MM.1S (cell line): ENCODE measurements around the gene RREB1.

Source experiments
- DNase-seq: peaks from one replicate; pipeline ENCODE4 v3.0.0-alpha.2; 2015
- H2AFZ ChIP-seq: fragments of 300-600 bp; sonication (generic); 2 replicates; pipeline ENCODE4 v1.6.0; 2016; ENCODE audit warnings: antibody characterized with exemption, low read length
- H3F3A ChIP-seq: fragments of 300-600 bp; sonication (generic); 2 replicates; pipeline ENCODE4 v1.6.1; 2016; ENCODE audit warnings: mild to moderate bottlenecking, antibody characterized with exemption, low read length, moderate library complexity, mixed read lengths; ENCODE audit not compliant: insufficient read depth
- H3K27ac ChIP-seq: fragments of 300-600 bp; sonication (generic); 2 replicates; pipeline ENCODE4 v1.5.1; 2016; ENCODE audit warnings: mild to moderate bottlenecking, low read length
- H3K27me3 ChIP-seq: fragments of 300-600 bp; sonication (generic); replicated peaks from 2 replicates; pipeline ENCODE4 v1.6.0; 2016; ENCODE audit warnings: low read length; ENCODE audit not compliant: insufficient read depth
- H3K36me3 ChIP-seq: fragments of 300-600 bp; sonication (generic); replicated peaks from 2 replicates; pipeline ENCODE4 v1.6.1; 2016; ENCODE audit warnings: mild to moderate bottlenecking, low read length, mixed read lengths; ENCODE audit not compliant: insufficient read depth
- H3K4me1 ChIP-seq: fragments of 300-600 bp; sonication (generic); 2 replicates; pipeline ENCODE4 v1.6.1; 2016; ENCODE audit warnings: low read length, mixed read lengths
- H3K4me2 ChIP-seq: fragments of 300-600 bp; sonication (generic); 2 replicates; pipeline ENCODE4 v1.6.0; 2016; ENCODE audit warnings: low read depth, low read length
- H3K4me3 ChIP-seq: fragments of 300-600 bp; sonication (generic); 2 replicates; pipeline ENCODE4 v1.5.1; 2016; ENCODE audit warnings: low read length, mixed read lengths
- H3K79me2 ChIP-seq: fragments of 300-600 bp; sonication (generic); 2 replicates; pipeline ENCODE4 v1.6.1; 2016; ENCODE audit warnings: mixed run types, low read length, mixed read lengths
- H3K9ac ChIP-seq: fragments of 300-600 bp; sonication (generic); 2 replicates; pipeline ENCODE4 v1.6.1; 2016; ENCODE audit warnings: low read length, mixed read lengths
- H3K9me2 ChIP-seq: fragments of 300-600 bp; sonication (generic); replicated peaks from 2 replicates; pipeline ENCODE4 v1.6.1; 2016; ENCODE audit warnings: mild to moderate bottlenecking, low read length, mixed read lengths; ENCODE audit not compliant: insufficient read depth
- H3K9me3 ChIP-seq: fragments of 300-600 bp; sonication (generic); replicated peaks from 2 replicates; pipeline ENCODE4 v1.6.1; 2016; ENCODE audit warnings: mild to moderate bottlenecking, low read length, mixed read lengths; ENCODE audit not compliant: insufficient read depth
- H4K20me1 ChIP-seq: fragments of 300-600 bp; sonication (generic); 2 replicates; pipeline ENCODE4 v1.6.1; 2016; ENCODE audit warnings: mild to moderate bottlenecking, low read length, moderate library complexity, mixed read lengths; ENCODE audit not compliant: insufficient read depth
- CTCF ChIP-seq: fragments of 300-600 bp; sonication (generic); IDR thresholded peaks from 2 replicates; pipeline ENCODE4 v1.5.1; 2016; ENCODE audit warnings: antibody characterized with exemption, low read length, mixed read lengths
- EZH2 ChIP-seq: fragments of 300-600 bp; sonication (generic); optimal IDR thresholded peaks from 2 replicates; pipeline ENCODE3; 2017; ENCODE audit warnings: low read depth, mild to moderate bottlenecking, antibody characterized with exemption, low read length, mixed read lengths
- EZH2phosphoT487 ChIP-seq: fragments of 300-600 bp; sonication (generic); IDR thresholded peaks from 2 replicates; pipeline ENCODE4 v1.6.1; 2018; ENCODE audit warnings: antibody characterized with exemption, low read length

Gene RREB1

DNA sequence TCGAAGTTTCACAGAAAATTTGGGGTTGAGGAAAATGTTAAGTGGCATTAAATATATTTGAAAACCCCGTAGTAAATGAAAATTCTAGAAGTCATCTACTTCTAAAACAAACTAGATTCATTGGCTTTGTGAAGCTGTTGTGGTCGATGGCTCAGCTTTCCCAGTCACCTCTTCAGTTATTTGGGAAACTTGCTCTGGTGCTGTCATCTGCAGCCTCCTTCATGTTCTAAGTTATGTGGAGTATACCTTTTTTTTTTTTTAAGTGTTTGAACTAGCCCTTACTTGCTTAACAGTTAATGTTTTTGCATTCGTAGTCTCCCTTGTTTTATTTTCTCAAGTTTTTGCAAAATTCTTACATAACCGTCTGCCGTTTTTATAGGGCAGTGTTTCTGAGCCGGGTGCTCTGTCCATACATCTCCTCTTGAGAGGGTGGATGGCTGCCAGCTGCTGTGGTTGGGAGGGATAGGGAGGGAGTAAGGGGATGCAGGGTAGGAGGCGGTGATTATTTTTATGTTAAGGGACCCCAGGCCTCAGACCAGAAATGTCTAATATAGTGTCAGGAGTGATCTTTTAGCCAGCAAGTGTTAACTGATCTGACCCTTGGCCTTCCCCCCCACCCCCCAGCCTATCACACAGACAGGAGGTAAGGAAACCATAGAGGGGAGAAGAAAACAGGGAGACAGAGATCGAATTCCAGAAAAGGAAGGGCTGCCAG is 7.1 kb downstream of the RREB1 start:
- H3K4me1 ChIP-seq = peaks cover 9% of the 10 kb centered on the region; the same call in 1 of the 2 replicates
- H4K20me1 ChIP-seq = 0 out of 2 replicates have a peak, but pooled peaks cover 3% of the 10 kb centered on the region
- H3F3A ChIP-seq = peaks cover 4% of the 10 kb centered on the region
- no peaks in the 10 kb centered on the region for H3K9me3 ChIP-seq
- no peak overlapping the region for H2AFZ ChIP-seq
- TF ChIP-seq EZH2phosphoT487 (no peak), EZH2 (no peak), CTCF (no peak)
- no peak overlapping the region for H3K4me3 ChIP-seq
- H3K4me2 ChIP-seq = no peak overlapping the region
- H3K9me2 ChIP-seq = no peaks in the 10 kb centered on the region
- H3K27ac ChIP-seq = no peak overlapping the region
- no peaks in the 10 kb centered on the region for H3K36me3 ChIP-seq
- H3K79me2 ChIP-seq = peaks cover 99% of the 10 kb centered on the region
- H3K9ac ChIP-seq = no peak overlapping the region
- DNase-seq = no peak
- H3K27me3 ChIP-seq = no peaks in the 10 kb centered on the region

DNA sequence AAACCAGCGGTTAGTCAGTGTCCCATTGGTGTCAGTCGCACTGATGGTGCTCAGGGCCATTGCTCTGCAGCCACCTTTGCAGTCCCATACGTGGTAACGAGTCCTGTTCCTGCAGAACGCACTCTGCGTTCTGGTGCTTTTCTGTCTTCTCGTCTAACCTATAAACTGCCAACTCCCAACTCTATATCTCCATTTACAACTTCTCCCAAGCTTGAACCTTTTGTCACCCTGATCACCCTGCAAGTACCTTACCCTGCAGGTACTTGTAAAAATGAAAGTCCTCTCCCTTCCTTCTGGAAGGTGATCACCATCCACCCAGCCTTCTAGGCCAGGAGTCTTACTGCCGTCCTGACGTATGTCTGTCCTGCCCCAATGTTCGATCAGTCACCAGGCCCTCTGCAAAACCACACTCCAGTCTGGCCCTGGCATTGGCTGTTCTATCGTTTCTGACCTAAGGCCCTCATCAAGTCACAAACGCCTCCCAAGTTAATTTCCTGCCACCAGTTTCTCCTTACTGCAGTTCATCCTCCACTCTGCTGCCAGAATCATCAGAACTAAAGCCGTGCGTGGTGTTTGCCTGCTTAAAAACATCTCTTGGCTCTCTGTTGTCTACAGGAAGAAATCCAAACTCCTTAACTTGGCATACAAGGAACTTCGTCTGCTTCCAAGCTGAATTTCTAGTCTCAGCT is 7.9 kb downstream of the RREB1 start:
- Histone ChIP-seq H3K27ac (no peak overlapping the region), H3K79me2 (peaks cover 98% of the 10 kb centered on the region), H3K27me3 (no peaks in the 10 kb centered on the region), H3F3A (no peaks in the 10 kb centered on the region), H3K4me1 (peaks cover under 1% of the 10 kb centered on the region; the same call in 1 of the 2 replicates), H3K9me3 (no peaks in the 10 kb centered on the region), H3K4me2 (no peak overlapping the region), H3K9ac (no peak overlapping the region), H3K9me2 (no peaks in the 10 kb centered on the region), H2AFZ (no peak overlapping the region), H3K4me3 (no peak overlapping the region), H4K20me1 (0 out of 2 replicates have a peak, but pooled peaks cover 3% of the 10 kb centered on the region), H3K36me3 (no peaks in the 10 kb centered on the region)
- TF ChIP-seq EZH2phosphoT487 = no peak
- TF ChIP-seq EZH2 = no peak
- no peak for TF ChIP-seq CTCF
- no peak for DNase-seq

DNA sequence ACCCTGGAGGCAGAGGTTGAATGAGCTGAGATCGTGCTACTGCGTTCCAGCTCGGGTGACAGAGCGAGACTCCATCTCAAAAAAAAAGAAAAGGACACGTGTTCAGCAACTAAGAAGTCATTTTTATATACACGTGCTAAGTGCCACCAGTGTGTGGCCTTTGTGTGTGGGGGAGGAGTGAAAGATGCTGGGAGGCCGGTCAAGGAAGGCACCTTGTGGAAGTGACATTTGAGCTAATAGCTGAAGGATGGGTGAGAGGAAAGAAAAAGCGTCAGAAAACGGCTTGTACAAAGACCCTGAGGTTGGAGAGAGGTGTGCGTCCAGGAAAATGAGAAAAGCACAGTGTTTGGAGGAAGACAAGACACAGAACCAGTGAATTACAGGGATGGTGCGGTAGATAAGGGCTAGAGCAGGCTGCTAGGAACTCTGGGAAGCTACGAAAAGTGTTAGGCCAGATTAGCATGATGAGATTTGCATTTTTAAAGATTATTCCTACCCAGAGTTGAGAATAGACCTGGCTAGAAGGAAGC is 11.6 kb downstream of the RREB1 start:
- Histone ChIP-seq H3K9ac (no peak overlapping the region), H3K36me3 (no peaks in the 10 kb centered on the region), H3K79me2 (peaks cover 94% of the 10 kb centered on the region), H3K9me2 (no peaks in the 10 kb centered on the region), H3K9me3 (no peaks in the 10 kb centered on the region), H3K27ac (no peak overlapping the region), H3K4me2 (no peak overlapping the region), H4K20me1 (0 out of 2 replicates have a peak, but pooled peaks cover 6% of the 10 kb centered on the region), H3K27me3 (no peaks in the 10 kb centered on the region), H3F3A (no peaks in the 10 kb centered on the region), H3K4me3 (no peak overlapping the region), H3K4me1 (no peaks in the 10 kb centered on the region), H2AFZ (no peak overlapping the region)
- no peak for DNase-seq
- TF ChIP-seq EZH2phosphoT487 = no peak
- no peak for TF ChIP-seq EZH2
- no peak for TF ChIP-seq CTCF
